Fibroblast of mammary gland (primary cell): Measurements from ENCODE around the gene MTMR3.

Experiments used
- DNase-seq: peaks from one replicate; pipeline ENCODE4 v3.0.0-alpha.2; 2010; ENCODE audit warnings: low read depth
- H3K4me3 ChIP-seq: 2 replicates; pipeline ENCODE4 v1.5.1; 2011; ENCODE audit warnings: low read depth, mild to moderate bottlenecking, low read length, moderate library complexity; ENCODE audit not compliant: control insufficient read depth
- CTCF ChIP-seq: conservative IDR thresholded peaks from 2 replicates; pipeline ENCODE4 v1.5.1; 2011; ENCODE audit warnings: low read depth, low read length, inconsistent platforms; ENCODE audit not compliant: control insufficient read depth, insufficient read depth

The MTMR3 gene

DNA sequence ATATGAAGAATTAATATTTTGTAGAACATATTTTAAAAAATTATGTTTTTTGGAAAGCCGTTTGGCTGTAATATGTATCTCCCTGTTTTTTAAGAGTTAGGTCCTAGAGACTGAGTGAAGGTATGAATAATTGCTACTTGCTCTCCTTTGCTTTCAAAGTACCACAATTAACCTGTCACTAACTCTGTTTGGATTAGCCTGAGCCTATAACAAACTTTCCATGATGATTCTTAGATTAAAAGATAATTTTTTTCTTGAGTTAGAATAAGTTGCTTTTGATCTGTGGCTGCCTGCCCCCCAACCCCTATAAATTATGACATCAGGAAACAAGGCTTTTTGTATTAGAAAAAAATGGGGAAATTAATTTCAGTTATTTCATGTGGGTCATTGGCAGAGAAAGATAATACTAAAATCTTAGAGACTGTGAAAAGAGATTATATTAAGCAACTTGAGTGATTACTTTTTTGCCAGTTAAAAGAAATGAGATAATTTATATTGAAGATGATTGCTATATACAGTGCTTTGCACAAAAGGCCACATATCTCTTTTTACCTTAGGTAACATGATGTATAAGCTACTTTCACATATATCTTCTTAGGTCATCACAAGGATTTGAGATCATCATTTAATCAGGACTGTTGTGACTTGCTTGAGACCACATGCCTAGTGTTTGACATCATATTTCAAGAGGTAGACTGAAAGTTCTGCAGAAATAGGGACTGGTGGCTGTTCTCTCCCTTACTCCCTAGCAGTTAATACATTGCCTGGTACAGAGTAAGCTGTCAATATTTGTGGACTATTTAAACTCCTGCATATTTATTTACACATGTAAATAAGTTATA is 9.6 kb downstream of the MTMR3 start:
- TF ChIP-seq CTCF = no peak
- H3K4me3 ChIP-seq = no peak overlapping the region
- no peak for DNase-seq

- no peak for DNase-seq
- no peak for TF ChIP-seq CTCF
- no peak overlapping the region for H3K4me3 ChIP-seq
Observed at GRCh38 chr22:29901354-29901753, 18.4 kb downstream of the MTMR3 start.

DNA sequence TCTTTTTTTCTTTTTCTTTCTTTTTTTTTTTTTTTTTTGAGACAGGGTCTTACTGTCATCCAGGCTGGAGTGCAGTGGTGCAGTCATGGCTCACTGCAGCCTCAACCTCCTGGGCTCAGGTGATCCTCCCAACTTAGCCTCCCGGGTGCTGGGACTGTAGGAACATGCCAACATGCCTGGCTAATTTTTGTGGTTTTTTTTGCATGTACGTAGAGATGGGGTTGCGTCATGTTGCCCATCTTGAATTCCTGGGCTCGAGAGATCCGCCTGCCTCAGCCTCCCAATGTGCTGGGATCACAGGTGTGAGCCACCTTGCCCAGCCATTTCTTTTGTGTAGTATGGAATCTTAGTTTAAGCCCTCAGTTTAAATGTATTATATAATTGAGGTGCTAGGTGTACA is 20.4 kb downstream of the MTMR3 start:
- no peak for DNase-seq
- H3K4me3 ChIP-seq = no peak overlapping the region
- TF ChIP-seq CTCF = no peak

DNA sequence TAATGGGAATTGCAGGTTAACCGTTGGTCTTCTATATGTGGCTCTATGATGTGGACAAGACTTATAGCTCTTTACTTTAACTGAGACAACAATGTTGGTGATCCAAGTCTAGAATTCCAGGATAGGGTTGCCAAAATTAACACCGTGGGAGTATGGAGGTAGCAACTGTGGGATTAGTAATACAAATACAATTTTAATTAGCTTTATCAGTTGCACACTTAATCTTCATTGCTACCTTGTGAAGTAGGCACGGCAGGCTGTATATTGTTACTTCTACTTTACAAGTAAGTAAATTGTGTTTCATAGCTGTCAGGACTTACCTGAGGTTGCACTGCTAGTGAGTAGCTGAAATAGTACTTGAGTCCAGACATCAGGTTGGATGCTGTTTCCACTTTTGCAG is 21.0 kb downstream of the MTMR3 start:
- TF ChIP-seq CTCF = no peak
- DNase-seq = no peak
- H3K4me3 ChIP-seq = no peak overlapping the region

DNA sequence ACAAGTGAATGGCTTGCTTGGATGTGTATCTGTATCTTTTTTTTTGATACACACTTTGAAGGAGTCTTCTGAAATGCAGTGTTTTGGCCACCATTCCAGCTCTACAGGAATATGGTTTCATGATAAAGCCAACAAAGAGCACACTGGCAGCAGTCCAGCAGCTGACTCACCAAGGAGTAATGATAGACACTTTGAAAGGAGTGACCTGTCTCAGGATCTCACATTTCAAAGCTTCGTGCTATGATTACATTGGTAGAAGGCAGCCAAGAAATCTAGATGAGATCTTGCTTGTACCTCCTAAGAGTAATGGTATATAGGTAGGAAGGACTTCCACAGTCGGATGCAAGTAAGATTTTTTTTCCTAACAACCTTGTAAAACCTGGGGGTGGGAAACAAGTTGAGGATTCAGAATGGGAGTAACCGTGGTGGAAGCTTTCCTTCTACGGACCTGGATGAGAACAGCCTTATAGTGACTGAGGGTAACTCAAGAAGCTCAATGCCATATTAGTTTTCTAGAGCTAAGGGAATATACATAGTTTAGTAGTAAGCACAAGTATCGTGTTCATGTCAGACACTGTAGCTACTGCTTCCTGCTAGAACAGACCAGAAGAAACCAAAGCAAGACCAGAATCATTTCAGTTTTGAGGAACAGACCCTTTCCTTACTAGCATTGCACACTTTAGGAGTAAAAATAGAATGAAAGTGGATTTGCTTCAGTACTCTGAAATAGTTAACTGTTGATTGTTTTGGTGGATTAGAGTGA is 25.0 kb downstream of the MTMR3 start:
- DNase-seq = peak; percentile 95
- no peak for TF ChIP-seq CTCF
- no peak overlapping the region for H3K4me3 ChIP-seq

DNA sequence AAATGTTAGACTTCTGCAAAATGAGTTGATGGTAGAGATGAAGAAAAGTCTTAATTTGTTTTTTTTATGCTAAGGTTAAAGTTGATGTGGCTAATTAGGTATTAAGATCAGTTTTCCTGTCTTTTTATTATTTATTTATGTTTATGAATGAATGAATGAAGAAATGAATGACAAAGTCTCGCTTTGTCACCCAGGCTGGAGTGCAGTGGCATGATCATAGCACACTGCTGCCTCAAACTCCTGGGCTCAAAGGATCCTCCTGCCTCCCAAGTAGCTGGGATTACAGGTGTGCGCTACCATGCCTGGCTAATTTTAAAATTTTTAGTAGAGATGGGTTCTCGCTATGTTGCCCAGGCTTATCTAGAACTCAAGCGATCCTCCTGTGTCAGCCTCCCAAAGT is 29.2 kb downstream of the MTMR3 start:
- DNase-seq = no peak
- H3K4me3 ChIP-seq = no peak overlapping the region
- no peak for TF ChIP-seq CTCF
